ENCODE results near the gene NXPH3.
A peak's percentile ranks its signal among the peaks of the same experiment; 100 is the strongest.

NXPH3 gene

DNA sequence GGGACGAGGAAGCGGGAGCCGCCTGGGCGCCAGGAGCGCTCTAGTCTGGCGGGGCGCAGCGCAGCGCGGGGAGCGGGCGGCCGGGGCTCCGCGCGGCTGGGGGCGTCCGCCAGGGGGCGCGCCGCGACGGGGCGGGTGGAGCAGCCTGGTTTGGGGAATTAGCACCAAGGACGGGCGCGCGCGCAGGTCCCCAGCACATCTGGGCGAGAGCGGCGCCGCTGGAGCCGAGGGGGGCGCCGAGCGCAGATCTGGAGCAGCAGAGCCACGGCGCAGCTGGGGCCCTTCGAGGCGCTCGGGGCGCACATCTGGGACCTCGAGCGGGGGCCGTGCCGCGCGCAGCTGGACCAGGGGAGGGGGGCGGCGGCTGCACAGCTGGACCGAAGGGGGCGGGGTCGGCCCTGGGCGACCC lies at the start of gene NXPH3:
NXPH3 (plus strand) TSS at position 193 of the 409 bp plus-strand sequence. CDS start 349 bp downstream, outside the sequence.
- TF ChIP-seq, protein P1, sequence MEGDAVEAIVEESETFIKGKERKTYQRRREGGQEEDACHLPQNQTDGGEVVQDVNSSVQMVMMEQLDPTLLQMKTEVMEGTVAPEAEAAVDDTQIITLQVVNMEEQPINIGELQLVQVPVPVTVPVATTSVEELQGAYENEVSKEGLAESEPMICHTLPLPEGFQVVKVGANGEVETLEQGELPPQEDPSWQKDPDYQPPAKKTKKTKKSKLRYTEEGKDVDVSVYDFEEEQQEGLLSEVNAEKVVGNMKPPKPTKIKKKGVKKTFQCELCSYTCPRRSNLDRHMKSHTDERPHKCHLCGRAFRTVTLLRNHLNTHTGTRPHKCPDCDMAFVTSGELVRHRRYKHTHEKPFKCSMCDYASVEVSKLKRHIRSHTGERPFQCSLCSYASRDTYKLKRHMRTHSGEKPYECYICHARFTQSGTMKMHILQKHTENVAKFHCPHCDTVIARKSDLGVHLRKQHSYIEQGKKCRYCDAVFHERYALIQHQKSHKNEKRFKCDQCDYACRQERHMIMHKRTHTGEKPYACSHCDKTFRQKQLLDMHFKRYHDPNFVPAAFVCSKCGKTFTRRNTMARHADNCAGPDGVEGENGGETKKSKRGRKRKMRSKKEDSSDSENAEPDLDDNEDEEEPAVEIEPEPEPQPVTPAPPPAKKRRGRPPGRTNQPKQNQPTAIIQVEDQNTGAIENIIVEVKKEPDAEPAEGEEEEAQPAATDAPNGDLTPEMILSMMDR (conservative IDR thresholded peaks at IDR 0.05; ENCODE audit: low read length) = no peak; the same call in 1 of the 2 replicates
- DNase-seq (ENCODE audit: low read depth) = peak; percentile 49
- peak within 1 kb of the TSS; percentile 69 for H3K4me3 ChIP-seq (ENCODE audit: low read length)

DNA sequence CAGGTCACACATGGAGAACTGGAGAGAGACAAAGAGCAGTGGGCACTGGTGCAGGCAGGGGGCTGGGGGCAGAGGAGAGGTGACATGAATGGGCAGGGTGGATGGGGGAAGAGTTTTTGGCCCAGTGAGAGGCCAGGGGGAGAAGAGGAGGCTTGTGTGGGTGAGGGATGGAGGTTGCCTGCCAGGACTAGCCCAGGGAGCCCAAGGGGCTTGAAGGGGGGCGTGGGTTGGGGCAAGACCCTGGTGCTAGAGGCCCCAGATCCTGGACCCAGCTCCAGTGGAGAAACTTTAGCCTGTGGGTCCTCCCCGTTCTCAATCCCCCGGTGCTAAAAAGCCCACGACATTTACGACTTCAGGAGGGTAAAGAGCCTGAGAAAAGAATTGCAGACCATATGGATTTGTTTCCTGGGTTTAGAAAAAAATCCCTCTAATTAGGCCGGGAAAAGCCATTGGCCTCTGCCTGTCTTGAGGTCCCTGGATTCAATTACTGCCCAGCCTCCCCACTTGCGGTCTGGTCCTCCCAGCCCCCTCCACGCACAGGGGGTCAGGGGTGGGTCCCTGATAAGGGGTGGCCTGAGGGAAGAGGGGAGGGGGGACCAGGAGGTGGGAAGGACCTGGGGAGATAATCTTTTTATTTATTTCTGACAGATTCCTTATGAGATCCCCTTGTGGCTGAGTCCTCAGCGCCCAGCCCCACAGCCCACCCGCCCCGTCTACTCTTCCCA lies 47.6 kb upstream of the NXPH3 start:
- TF ChIP-seq, protein P1 (conservative IDR thresholded peaks at IDR 0.05; ENCODE audit: low read length) = no peak
- no peak overlapping the region for H3K4me3 ChIP-seq (ENCODE audit: low read length)
- no peak for DNase-seq (ENCODE audit: low read depth)

DNA sequence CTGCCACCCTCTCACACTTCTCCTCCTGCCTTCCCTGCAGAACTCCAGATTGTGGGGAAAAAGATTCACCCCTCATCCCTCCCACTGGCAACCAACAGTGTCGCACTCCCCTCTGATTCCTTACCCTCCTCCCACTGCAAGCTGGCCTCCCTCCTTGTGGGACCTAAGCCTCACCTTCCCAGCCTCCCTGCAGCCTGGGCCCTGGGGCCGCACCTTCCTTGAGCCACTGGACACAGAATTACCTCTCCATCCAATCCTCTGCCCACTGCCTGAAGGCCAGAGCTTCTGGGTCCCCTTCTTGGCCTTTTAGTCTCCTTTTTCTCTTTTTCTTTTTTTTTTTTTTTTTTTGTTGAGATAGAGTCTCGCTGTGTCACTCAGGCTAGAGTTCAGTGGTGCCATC lies 46.7 kb upstream of the NXPH3 start:
- H3K4me3 ChIP-seq (ENCODE audit: low read length) = no peak overlapping the region
- no peak for DNase-seq (ENCODE audit: low read depth)
- TF ChIP-seq, protein P1 (conservative IDR thresholded peaks at IDR 0.05; ENCODE audit: low read length) = no peak

DNA sequence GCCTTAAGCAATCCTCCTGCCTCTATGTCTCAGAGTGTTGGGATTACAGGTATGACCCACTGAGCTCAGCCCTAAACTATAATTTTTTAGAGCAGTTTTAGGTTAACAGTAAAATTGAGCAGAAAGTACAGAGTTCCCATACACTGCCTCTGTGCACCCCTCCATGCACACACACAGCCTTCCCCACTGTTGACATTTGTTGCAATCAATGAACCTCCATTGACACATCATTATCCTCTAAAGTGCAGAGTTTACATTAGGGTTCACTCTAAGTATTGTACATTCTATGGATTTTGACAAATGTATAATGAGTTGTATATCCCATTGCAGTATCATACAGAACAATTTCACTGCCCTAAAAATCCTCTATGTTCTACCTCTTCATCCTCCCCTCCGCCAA lies 45.6 kb upstream of the NXPH3 start:
- H3K4me3 ChIP-seq (ENCODE audit: low read length) = no peak overlapping the region
- TF ChIP-seq, protein P1 (conservative IDR thresholded peaks at IDR 0.05; ENCODE audit: low read length) = no peak
- no peak for DNase-seq (ENCODE audit: low read depth)

DNA sequence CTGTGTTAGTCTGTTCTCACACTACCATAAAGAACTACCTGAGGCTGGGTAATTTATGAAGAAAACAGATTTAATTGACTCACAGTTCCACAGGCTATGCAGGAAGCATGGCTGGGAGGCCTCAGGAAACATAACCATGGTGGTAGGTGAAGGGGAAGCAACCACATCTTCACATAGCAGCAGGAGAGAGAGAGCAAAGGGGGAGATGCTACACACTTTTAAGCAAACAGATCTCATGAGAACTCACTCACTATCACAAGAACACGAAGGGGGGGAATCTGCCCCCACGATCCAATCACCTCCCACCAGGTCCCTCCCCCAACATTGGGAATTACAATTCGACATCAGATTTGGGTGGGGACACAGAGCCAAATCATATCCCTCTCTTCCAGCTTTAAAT lies 31.8 kb upstream of the NXPH3 start:
- TF ChIP-seq, protein P1 (conservative IDR thresholded peaks at IDR 0.05; ENCODE audit: low read length) = no peak
- no peak overlapping the region for H3K4me3 ChIP-seq (ENCODE audit: low read length)
- no peak for DNase-seq (ENCODE audit: low read depth)

DNA sequence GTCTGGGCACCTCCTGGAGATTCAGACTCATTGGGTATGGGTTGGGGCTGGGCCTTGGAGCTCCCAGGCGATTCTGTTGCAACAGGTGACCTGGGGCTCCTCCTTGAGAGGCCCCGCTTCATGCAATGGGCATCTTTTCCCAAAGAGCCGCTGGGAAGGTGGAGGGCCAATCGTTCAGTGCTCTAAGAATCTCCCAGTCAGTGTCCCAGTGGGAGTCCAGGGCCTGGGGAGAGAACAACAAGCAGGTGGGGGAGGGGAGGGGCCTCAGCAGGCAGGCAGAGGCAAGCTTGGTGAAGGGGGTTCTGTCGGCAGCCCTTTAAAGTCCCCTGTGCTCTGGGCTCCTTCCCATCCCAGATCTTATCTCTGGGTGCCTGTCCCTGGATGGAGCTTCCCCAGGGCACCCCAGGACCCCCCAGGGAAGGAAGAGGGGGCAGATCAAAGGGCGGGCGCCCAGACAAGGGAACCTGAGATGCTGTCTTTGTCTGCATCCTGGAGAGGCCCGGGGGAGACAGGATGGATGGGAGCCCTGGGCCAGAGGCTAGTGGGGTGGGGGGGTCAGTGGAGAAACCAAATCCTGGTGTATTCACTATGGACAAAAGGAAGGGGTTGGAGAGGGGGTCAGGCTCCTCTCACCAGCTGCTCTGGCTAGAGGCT lies 30.5 kb upstream of the NXPH3 start:
- H3K4me3 ChIP-seq (ENCODE audit: low read length) = no peak overlapping the region
- TF ChIP-seq, protein P1 (conservative IDR thresholded peaks at IDR 0.05; ENCODE audit: low read length) = no peak
- DNase-seq (ENCODE audit: low read depth) = no peak

Data from AG10803 (cell line).